NCI-H146 (cell line): ENCODE results near the gene SERPINA3.
"Not testable (repeated sequence)": the region's sequence is repeated elsewhere in the genome, so short reads cannot be mapped to it uniquely, and the experiment has no call there.

Source experiments
- DNase-seq: peaks from one replicate; lab custom pipeline; 2025; lab: John Stamatoyannopoulos, UW

SERPINA3 gene

DNA sequence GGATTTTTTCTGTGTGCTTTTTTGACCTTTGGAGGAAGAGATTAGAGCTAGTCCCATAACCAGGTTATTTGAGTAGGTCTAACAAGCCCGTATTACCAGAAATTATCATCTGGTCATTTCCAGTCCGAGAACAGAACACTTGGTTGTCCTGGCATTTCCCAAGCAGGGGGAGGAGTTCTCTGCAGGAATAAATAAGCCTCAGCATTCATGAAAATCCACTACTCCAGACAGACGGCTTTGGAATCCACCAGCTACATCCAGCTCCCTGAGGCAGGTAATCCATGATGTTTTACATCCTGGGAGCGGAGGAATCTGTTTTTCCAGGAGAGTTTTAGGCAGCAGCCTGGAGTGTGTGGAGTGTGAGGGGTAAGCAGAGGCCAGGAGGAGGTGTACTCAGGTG is at the start of gene SERPINA3:
SERPINA3 (plus strand) TSS at position 218 of the 400 bp plus-strand sequence. CDS start 2,051 bp downstream, outside the sequence.
- DNase-seq, result no peak

DNA sequence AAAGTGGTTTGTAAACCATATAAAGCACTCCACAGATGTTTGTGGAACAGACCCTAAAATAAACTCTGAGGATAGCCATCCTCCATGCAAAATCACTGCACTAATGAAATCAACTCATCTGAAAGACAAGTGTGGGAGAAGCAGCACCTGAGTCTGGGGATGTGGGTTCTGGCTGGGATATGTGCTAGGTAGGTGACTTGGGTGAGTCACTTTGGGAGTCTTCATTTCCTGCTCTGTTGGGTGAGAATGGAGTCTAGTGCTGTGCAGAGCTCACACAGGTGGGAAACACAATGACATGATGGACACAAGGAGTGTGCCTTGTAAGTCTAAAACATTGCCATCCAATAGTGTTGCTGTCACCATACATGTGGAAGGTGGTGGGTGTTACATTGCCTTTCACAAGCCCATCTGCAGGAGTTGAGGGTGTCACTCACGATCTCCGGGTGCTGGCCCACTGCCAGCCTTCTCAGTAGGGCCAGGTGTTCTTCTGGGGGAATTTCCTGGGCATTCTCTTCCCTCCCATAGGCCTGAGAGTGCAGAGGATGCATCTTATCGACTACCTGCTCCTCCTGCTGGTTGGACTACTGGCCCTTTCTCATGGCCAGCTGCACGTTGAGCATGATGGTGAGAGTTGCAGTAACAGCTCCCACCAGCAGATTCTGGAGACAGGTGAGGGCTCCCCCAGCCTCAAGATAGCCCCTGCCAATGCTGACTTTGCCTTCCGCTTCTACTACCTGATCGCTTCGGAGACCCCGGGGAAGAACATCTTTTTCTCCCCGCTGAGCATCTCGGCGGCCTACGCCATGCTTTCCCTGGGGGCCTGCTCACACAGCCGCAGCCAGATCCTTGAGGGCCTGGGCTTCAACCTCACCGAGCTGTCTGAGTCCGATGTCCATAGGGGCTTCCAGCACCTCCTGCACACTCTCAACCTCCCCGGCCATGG is 49.0 kb upstream of the SERPINA3 start:
- no peak for DNase-seq

DNA sequence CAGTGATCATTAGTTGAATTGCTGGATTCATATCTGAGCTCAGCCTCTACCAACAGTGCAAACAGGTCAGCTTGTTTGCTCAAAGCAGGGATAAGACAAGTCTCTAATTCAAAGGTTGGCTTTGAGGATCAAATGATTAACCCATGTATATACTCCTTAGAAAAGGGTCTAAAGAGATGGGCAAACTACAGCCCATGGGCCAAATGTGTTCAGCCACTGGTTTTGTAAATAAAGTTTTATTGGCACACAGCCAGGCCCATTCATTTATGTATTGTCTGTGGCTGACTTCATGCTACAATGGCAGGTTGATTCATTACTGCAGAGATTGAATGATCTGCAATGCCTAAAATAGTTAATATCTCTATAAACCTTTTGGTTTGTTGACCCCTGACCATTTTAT is 47.8 kb upstream of the SERPINA3 start:
- no peak for DNase-seq

DNA sequence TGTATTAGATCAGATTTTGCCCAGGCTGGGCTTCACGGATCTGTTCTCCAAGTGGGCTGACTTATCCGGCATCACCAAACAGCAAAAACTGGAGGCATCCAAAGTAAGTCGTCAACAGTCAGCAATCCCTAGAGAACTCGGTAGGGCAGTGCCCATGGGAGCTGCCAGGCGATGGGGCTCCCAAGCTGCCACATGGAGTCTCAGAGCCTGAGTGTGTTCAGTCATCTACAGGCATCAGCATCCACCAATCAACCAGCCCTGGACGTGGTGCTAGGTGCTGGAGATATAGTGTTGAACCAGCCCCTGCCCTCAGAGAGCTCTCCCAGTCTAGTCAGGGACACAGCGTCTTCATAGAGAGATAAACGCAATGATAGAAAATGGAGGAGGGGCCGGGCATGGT is 44.0 kb upstream of the SERPINA3 start:
- DNase-seq, result no peak

DNA sequence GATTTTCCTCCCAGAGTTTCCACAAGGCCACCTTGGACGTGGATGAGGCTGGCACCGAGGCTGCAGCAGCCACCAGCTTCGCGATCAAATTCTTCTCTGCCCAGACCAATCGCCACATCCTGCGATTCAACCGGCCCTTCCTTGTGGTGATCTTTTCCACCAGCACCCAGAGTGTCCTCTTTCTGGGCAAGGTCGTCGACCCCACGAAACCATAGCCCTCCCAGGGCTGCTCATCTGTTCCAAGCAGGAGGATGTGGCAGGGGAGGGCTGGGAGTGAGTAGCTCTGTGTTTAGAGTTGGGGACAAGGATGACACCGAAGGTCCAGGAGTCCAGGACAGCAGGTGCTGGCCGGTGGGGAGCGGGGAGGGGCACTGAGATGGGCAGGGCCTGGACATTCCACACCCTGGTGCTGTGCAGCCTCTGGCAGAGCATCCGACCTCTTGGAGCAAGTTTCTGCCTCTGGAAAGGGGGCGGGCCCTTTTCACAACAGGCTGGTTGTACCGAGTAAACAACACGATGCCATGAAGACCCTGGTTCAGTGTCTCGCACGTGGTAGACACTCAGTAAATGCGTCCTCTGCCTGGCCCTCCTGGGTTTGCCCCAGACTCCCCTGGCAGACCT is 42.7 kb upstream of the SERPINA3 start:
- DNase-seq, result no peak

DNA sequence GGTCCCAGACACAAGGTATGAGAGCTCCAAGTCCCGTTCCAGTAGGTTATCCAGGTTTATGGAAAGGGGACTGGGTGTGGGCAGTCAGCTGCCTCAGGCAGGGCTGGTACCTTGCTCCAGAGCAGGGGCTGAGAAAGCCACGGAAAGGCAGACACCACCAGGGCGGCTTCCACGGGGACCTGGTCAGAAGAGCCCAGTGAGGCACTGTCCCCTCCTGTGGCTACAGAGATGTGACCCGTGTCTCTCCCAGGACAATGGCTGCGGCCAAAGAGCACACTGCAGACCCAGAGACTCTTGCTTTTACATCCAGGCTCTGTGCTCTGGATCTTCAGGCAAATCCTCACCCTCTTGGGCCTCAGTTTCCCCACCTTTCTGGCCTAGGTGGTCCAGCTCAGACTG is 42.2 kb upstream of the SERPINA3 start:
- no peak for DNase-seq

DNA sequence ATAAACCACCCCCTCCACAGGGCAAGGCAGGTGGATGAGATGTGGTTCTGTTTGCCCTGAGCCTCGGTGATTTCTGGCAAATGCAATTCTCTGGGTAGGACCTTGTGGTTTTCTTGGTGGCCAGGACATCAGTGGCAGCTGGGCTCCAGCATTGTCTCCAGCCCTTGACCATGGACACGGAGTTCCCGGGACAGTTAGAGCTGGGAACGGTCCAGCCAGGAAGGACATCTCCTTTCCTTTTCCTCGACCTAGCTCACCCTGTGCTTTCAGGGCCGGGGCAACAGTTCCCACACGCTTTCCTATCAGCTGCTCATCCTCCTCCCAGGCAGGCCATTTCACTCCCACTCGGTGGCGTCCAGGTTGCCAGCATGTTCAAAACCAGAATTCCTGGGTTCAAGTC is 41.8 kb upstream of the SERPINA3 start:
- DNase-seq, result no peak

DNA sequence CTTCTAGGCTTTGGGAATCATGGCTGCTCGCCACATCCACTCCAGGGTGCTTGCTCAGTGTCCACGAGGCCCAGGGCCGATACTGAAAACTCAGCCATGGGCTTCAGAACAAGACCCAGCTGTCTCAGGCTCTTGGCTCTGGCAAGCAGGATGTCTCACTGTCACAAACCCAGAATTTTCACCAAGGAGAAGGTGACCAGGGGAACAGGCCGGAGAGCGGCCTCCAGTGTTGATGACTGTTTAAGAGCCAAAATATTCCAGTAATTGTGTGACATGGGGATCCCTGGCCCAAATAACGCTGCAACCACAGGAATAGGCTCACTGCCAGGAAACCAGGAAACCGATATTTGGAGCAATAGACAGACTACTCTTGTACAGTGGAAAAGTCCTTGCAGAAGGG is 40.8 kb upstream of the SERPINA3 start:
- no peak for DNase-seq

DNA sequence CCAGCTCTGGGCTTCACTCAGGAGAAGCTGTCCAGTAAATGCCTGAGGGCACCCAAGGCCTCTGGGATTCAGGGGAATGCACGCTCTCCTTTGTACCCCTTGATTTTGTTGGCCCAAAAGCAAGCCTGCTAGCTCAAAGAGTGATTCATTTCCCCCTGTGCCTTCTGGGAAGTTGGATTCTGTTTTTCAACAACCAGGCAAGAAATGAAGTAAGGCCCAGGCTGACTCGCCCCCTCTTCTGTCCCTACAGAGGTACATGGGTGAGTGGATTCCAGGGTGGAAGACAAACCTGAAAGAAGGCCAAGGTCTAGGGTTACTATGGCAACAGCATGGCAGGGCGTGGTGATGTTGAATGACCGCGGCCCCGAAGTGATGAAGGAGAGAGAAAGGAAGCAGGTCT is 40.2 kb upstream of the SERPINA3 start:
- DNase-seq, result no peak

DNA sequence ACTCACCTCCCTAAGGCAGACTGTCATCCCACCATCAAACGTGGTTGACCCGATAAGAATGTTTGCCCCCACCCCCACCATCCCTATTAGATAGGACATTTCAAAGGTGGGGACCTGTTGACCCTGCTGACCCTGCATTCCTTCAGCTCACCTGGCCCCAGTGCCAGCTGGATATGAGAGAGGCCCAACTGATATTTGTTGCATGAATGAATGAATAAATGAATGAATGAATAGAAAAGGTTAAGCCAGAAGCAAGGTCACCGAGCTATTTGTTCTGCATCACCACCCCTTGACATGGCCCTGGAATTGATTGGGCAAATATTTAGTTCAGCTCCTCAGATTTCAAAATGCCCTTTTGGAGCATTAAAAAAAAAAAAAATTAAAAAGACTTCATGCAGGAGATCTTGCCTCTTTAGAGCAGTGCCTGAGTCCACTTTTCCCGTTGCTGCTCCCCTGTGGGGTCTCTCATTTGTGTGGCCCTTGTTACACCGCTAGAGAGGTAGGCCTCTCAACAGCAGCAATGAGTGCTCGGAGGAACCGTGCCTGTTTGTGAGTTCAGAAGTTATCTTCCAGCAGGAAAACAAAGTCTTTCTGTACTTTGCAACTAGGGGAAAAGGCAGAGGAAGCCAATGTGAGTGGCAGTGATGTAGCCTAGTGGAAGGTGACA is 39.4 kb upstream of the SERPINA3 start:
- DNase-seq, result no peak

DNA sequence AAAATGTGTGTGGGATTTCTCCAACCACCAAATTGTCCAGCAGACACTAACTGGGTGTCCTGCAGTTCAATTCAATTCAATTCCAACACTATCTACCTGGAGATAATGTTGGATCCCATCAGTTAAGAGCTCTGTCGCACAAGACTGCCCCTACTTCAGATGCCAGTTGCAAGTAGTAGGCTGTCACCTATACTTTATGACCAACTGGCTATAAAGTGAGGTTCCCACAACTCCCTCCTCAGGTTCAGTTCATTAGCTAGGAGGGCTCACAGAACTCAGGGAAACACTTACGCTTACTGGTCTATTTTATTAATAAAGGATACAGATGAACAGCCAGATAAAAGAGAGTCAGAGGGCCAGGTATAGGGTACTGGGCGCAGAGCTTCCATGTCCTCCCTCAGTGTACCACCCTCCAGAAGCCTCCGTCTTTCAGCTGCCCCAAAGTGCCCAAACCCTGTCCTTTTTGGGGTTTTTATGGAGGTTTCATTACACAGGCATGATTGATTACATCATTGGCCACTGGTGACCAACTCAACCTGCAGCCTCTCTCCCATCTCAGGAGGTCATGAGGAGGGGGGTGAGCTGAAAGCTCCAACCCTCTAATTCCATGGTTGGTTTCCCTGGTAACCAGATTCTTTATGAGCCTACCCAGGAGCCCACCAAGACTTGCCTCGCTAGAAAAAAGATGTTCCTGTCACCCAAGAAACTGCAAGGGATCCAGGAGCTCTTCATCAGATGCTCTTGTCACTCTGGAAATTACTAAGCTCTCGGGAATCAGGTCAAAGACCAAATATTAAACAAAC is 38.5 kb upstream of the SERPINA3 start:
- DNase-seq, result no peak

DNA sequence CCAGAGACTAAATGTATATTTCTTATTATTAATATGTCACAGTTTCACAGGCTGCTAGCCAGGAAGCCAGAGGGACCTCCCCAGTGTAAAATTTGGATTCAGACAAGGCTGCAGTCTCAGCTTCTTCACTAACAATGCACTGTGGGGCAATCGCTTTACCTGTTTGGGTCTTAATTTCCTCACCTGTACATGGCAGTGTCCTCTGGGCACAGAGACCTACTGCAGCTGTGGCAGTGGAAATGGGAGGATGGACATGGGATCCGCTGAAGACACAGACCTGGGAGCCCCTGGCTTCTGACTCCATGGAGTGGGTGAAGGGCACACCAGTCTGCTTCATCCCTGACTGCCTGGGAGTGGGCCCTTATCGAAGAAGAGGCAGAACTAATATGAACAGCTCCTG is 37.9 kb upstream of the SERPINA3 start:
- DNase-seq, result no peak

DNA sequence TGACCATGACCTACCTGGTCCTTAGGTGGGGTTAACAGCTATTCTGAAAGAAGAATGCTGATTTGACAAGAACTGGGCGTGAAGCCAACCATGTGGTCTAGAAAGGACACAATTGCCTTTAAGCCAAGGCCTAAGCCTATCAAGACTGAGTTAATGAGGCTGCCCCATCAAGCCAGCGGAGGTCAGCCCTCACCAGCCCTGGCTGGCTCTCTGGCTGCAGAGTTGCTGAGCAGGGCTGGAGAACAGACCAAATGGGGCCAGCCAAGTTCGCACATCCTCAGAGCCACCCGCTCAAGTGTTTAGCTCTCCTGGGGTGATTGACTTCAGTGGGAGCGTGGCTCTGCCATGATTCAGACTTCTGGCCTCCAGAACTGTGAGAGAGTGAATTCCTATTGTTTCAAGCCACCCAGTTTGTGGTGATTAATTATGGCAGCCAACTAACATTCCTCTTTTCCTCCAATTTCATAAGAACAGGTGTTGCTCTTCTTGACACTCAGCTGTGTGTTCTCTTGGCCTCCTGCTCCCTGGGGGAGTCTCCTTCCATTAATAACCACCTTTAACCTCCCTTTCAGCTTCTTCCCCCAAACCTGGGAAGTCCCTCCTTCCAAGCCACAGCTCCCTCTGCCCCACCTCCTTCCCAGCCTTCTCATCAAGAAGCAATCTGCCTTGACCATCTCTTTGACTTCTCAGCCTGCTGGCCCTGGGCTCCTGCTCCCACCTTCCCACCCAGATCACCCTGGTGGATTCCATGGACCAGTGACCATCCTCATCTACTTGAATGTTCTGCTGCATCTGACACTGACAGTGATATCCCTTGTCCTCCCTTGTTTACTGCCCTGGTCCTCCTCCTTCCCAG is 36.2 kb upstream of the SERPINA3 start:
- no peak for DNase-seq

DNA sequence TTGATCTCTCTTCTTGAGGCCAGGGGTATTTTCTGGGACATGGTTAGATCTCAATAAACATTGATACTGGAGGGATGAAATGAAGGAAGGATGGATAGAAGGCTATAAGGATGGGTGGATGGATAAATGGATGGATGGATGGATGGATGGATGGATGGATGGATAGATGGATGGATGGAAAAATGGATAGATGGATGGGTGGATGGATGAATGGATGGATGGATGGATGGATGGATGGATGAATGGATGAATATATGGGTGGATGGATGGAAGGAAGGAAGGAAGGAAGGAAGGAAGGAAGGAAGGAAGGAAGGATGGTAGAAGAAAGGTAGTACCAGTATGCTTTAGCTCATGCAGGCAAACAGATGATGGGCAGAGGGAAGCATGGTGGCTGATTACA is 34.7 kb upstream of the SERPINA3 start:
- DNase-seq, result not testable (repeated sequence)

DNA sequence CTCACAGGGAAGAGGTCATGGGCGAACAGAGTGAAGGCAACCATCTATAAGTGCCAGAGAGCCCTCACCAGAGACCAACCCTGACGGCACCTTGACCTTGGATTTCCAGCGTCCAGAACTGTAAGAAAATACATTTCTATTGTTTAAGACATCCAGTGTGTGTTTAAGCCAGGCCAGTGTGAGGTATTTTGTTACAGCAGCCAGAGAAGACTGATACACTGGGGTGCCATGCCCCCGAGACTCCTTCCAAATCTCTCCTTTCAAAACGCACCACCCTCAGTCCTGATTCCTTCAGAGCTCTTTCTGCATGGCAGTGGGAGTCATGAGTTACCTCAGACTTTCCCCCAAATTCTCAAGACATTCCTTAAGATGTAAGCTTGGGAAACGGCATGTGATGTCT is 33.5 kb upstream of the SERPINA3 start:
- DNase-seq, result no peak

DNA sequence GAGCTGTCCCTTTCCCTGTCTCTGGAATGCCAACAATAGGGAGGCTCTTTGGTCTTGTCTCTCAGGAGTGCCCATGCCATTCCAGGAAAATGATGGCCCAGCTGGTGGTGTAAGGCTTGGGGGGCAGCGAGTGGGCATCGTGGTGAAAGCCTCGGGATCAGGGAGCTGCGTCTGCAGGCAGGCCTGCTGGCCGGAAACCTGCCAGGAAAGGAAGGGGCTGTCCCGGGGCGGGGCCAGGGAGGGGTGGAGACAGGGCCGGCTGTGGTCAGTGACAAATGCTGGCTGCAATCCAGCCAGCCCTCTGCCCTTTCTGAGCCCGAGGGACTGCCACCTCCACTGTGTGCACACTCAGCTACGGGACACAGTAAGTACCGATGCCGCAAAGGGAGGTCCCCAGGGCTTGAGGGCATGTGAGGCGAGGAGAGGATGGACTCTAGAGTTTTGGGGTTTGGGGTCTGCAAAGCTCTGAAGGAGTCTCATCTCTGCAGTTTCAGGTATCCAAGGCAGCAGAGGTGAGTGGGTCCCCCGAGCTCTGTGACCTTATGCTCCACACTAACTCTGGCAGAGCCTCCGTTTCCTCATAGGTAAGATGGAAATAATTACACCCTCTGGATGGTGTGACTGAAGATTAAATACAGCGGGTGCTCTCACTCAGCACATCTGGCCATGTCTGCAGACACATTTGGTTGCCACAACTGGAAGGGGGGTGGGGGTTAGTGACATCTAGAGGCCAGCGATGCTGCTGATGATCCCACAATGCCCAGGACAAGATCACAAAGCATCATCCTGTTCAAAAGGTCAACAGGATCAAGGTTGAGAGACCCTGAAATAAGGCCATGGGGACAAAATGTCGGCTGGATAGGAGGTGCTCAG is 30.8 kb upstream of the SERPINA3 start, which contains the start of gene SERPINA5:
SERPINA5 (plus strand) TSS at position 300 of the 873 bp plus-strand sequence. CDS start 5,937 bp downstream, outside the sequence.
- DNase-seq, result no peak

DNA sequence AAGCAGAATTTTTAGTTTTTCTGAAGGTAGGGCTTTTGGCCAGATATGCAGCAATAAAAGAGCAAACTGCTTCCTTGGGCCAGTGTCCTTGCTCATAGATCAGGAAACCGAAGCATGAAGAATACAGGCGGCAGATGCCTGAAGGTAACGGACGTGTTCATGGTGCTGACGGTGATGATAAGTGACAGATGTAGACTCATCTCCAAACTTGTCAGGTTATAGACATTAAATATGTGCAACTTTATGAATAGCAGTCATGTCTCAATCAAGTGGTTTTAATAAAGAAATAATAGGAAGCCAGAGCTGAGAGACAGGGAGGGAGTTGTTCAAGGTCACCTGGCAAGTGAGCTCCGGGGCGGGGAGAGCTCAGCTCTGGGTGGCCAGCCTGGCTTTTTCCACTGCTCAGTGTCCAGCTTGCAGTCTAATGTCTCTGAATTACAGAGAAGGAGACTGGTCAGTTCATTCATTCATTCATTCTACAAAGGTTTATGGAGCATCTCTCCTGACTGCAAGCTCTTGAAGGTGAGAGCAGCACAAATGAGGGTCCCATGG is 29.9 kb upstream of the SERPINA3 start:
- DNase-seq, result no peak

DNA sequence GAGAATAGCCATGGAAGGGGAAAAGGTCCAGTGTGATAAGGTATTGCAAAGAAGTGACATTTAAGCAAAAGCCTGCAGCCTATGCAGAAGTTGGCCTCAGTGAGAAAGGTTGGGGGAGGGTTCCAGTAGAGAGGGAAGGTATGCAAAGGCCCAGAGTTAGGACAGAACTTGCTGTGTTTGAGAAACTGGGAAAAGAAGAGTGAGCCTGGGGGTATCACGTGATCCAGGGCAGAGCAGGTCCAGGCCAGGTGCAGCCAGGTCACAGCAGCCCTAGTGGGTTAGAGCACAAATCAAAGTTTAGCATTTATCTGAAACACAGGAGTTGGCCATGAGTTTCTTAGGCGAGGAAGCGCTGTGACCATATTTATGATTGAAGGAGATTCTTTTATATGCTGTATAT is 29.3 kb upstream of the SERPINA3 start:
- DNase-seq, result no peak

DNA sequence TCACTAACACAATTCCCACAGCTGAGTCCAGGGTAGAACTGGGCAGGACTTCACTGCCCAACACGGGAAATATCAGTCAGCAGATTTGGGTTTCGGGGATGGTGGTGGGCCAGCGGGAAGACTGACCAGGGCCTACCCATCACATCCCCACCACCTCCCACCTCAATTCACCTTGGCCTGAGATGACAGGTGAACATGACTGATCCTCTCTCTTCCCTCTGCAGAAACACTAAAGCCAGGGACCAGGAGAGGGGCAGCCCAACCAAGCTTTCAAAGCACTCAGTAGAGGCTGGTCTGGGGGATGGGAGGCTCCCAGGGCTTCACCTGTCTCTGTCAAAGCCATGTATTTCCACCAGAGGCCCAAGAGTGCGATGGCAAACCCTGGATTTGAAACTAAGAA is 28.6 kb upstream of the SERPINA3 start:
- no peak for DNase-seq
